HG03354 (cell line): ENCODE results near the gene PSG6.
"Not testable (repeated sequence)": the region's sequence is repeated elsewhere in the genome, so short reads cannot be mapped to it uniquely, and the experiment has no call there.

Experiments used
- ATAC-seq: cut with Tn5 transposase; IDR thresholded peaks from one replicate; pipeline ENCODE4 v1.9.1; 2021; ENCODE audit warnings: mild to moderate bottlenecking; ENCODE audit not compliant: unreplicated experiment, poor library complexity, severe bottlenecking

The PSG6 gene

GRCh38 chr19:42917634-42918033 is at the start of gene PSG6:
Gene PSG6, minus strand, starts transcription at chr19:42917894. Its CDS starts 102 bp downstream, at chr19:42917792.
- ATAC-seq: not testable (repeated sequence)

GRCh38 chr19:42965176-42965575 is 47.5 kb upstream of the PSG6 start:
- ATAC-seq: no peak

- ATAC-seq: no peak
These were observed 43.4 kb upstream of the PSG6 start for GRCh38 chr19:42961119-42961518.

GRCh38 chr19:42952126-42952525 is 34.4 kb upstream of the PSG6 start:
- not testable (repeated sequence) for ATAC-seq

- not testable (repeated sequence) for ATAC-seq
These were observed 33.8 kb upstream of the PSG6 start for GRCh38 chr19:42951476-42951875.

- ATAC-seq: no peak
These were observed 24.6 kb upstream of the PSG6 start for GRCh38 chr19:42942187-42942789.

- not testable (repeated sequence) for ATAC-seq
These were observed 19.4 kb upstream of the PSG6 start, which contains the start of gene PSG7 for GRCh38 chr19:42937107-42937506. Gene PSG7, minus strand, starts transcription at chr19:42937207. Its CDS starts 131 bp downstream, at chr19:42937076.

GRCh38 chr19:42934726-42935125 is 17.0 kb upstream of the PSG6 start:
- not testable (repeated sequence) for ATAC-seq

- not testable (repeated sequence) for ATAC-seq
These were observed 16.5 kb upstream of the PSG6 start for GRCh38 chr19:42934183-42934582.

GRCh38 chr19:42933412-42933811 is 15.7 kb upstream of the PSG6 start:
- not testable (repeated sequence) for ATAC-seq

GRCh38 chr19:42932485-42933101 is 14.9 kb upstream of the PSG6 start:
- ATAC-seq: not testable (repeated sequence)

GRCh38 chr19:42930214-42930613 is 12.5 kb upstream of the PSG6 start:
- ATAC-seq: not testable (repeated sequence)

- ATAC-seq: no peak
These were observed 11.2 kb upstream of the PSG6 start for GRCh38 chr19:42928896-42929295.

GRCh38 chr19:42926781-42927180 is 9.1 kb upstream of the PSG6 start:
- ATAC-seq: no peak

GRCh38 chr19:42923106-42923505 is 5.4 kb upstream of the PSG6 start:
- ATAC-seq: not testable (repeated sequence)

GRCh38 chr19:42920971-42921370 is 3.3 kb upstream of the PSG6 start:
- not testable (repeated sequence) for ATAC-seq

GRCh38 chr19:42919757-42920079 is 2.0 kb upstream of the PSG6 start:
- no peak for ATAC-seq

GRCh38 chr19:42919070-42919756 is 1.5 kb upstream of the PSG6 start:
- ATAC-seq: not testable (repeated sequence)

GRCh38 chr19:42918377-42919069 is 829 bp upstream of the PSG6 start:
- ATAC-seq: not testable (repeated sequence)

- ATAC-seq: not testable (repeated sequence)
These were observed 763 bp downstream of the PSG6 start for GRCh38 chr19:42916931-42917330.
